Naive thymus-derived CD4-positive, alpha-beta T cell (primary cell): ENCODE results near the gene CPNE6. TPM values are rescaled to one million over a fixed set of nuclear protein-coding genes. Genes with fewer than 3 reads are reported as not detected.

Experiments used
- ATAC-seq: fragments of 150-1000 bp; cut with Tn5 transposase; 2 replicates; pipeline ENCODE4 v1.10.0; 2021; ENCODE audit warnings: mild to moderate bottlenecking, moderate library complexity
- CTCF ChIA-PET: fragments of 350-600 bp; sonication (Branson Sonifier 250); formaldehyde crosslinking; loops from one replicate; lab custom pipeline; 2021; ENCODE audit warnings: antibody characterized with exemption; lab: Charles Lee
- POLR2A ChIA-PET: fragments of 350-600 bp; sonication (Branson Sonifier 250); formaldehyde crosslinking; loops from one replicate; lab custom pipeline; 2021; ENCODE audit warnings: antibody characterized with exemption, inconsistent platforms; lab: Charles Lee
- DNase-seq, 9 donors: peaks; one replicate each; pipeline versions ENCODE4 v3.0.0 to v3.0.0-alpha.2; 2020 to 2022; ENCODE audit warnings: mixed read lengths in 1 of 9
- H3K27ac ChIP-seq: one replicate; pipeline ENCODE4 v1.7.0; 2013; ENCODE audit warnings: mild to moderate bottlenecking, low read depth, low read length, moderate library complexity
- H3K27me3 ChIP-seq, 2 donors: one replicate each; pipeline ENCODE4 v1.7.0; 2013; ENCODE audit warnings: low read length in 2 of 2, mild to moderate bottlenecking in 2 of 2, moderate library complexity in 2 of 2; ENCODE audit not compliant: control insufficient read depth in 2 of 2, insufficient read depth in 2 of 2
- H3K36me3 ChIP-seq, 3 experiments: 1 replicate in 2 of 3; 2 replicates in 1 of 3; pipeline ENCODE4 v1.7.0; 2013; ENCODE audit warnings: low read length in 3 of 3, mild to moderate bottlenecking in 3 of 3, moderate library complexity in 1 of 3; ENCODE audit not compliant: insufficient read depth in 3 of 3, control insufficient read depth in 2 of 3
- H3K4me1 ChIP-seq, 2 donors: one replicate each; pipeline ENCODE4 v1.7.0; 2013; ENCODE audit warnings: low read length in 2 of 2, mild to moderate bottlenecking in 2 of 2, moderate library complexity in 1 of 2; ENCODE audit not compliant: control insufficient read depth in 2 of 2, insufficient read depth in 2 of 2
- H3K4me3 ChIP-seq: 2 replicates; pipeline ENCODE4 v1.7.0; 2013; ENCODE audit warnings: mild to moderate bottlenecking, low read length
- H3K9me3 ChIP-seq, 3 experiments: 1 replicate in 2 of 3; 2 replicates in 1 of 3; pipeline ENCODE4 v1.7.0; 2013; ENCODE audit warnings: low read length in 3 of 3; ENCODE audit not compliant: control insufficient read depth in 2 of 3
- H3K27ac Mint-ChIP-seq, 9 donors: one replicate each; pipeline ENCODE4 v1.8.0; 2020 to 2022; ENCODE audit warnings: mixed read lengths in 9 of 9, mild to moderate bottlenecking in 8 of 9, moderate library complexity in 5 of 9, inconsistent platforms in 2 of 9
- H3K27me3 Mint-ChIP-seq, 5 donors: one replicate each; pipeline ENCODE4 v1.8.0; 2021 to 2022; ENCODE audit warnings: mixed read lengths in 5 of 5, mild to moderate bottlenecking in 1 of 5
- H3K36me3 Mint-ChIP-seq, 5 donors: one replicate each; pipeline ENCODE4 v1.8.0; 2020 to 2022; ENCODE audit warnings: mixed read lengths in 5 of 5, mild to moderate bottlenecking in 3 of 5, inconsistent platforms in 1 of 5
- H3K4me1 Mint-ChIP-seq, 7 donors: one replicate each; pipeline ENCODE4 v1.8.0; 2020 to 2022; ENCODE audit warnings: mixed read lengths in 7 of 7, mild to moderate bottlenecking in 3 of 7, inconsistent platforms in 1 of 7
- H3K4me3 Mint-ChIP-seq, 10 donors: one replicate each; pipeline ENCODE4 v1.8.0; 2020 to 2022; ENCODE audit warnings: mild to moderate bottlenecking in 10 of 10, mixed read lengths in 10 of 10, moderate library complexity in 6 of 10, inconsistent platforms in 2 of 10
- H3K9me3 Mint-ChIP-seq, 11 donors: one replicate each; pipeline ENCODE4 v1.8.0; 2020 to 2022; ENCODE audit warnings: mixed read lengths in 11 of 11, mild to moderate bottlenecking in 4 of 11, inconsistent platforms in 1 of 11, moderate library complexity in 1 of 11
- intact Hi-C, 2 donors: fragments of 100-400 bp; cut with micrococcal nuclease; formaldehyde crosslinking; loops; one replicate each; pipeline ENCODE4 v1.15.1; 2023
- polyA plus RNA-seq, 2 donors: library from polyadenylated mRNA; unstranded; fragments of 300-500 nt; fragmentation: Illumina TruSeq; gene quantifications; one replicate each; pipeline ENCODE4 v1.2.3, GENCODE V29; 2021
- total RNA-seq, 6 experiments: library from RNA in 5 of 6; stranded (reverse) in 5 of 6; gene quantifications; 1 replicate in 5 of 6; 2 replicates in 1 of 6; pipeline ENCODE4 v1.2.3 and lab custom pipeline; 2021 to 2026

The CPNE6 gene
- total and polyA plus RNA-seq, 7 experiments from 2014 or later: 0.12 TPM; not detected in 6

DNA sequence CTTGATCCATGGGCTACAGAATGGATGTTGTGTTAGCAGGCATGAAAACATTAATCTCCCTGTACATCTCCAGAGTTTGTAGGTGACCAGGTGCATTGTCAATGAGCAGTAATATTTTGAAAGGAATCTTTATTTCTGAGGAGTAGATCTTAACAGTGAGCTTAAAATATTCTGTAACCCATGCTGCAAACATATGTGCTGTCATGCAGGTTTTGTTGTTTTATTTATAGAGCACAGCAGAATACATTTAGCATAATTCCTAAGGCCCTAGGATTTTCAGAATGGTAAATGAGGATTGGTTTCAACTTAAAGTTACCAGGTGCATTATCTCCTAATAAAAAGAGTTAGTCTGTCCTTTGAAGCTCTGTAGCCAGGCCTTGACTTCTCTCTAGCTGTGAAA, 55.6 kb downstream of the CPNE6 start:
- ATAC-seq (no peak), DNase-seq (no peak)
- Mint-ChIP-seq H3K27ac (peak overlapping the region in 2 of 9 donors; percentile 21 to 36), H3K4me3 (no peak overlapping the region), H3K9me3 (peaks cover 0 to 1% (median 0%) of the 10 kb centered on the region in 11 donors), H3K4me1 (peaks cover 4 to 14% (median 9%) of the 10 kb centered on the region in 7 donors), H3K27me3 (no peaks in the 10 kb centered on the region), H3K36me3 (peaks cover 0 to 21% (median 10%) of the 10 kb centered on the region in 5 donors)
- intact Hi-C loops: loop anchor here in 1 of 2 donors (1.0 kb wide), 1 partner anchor 9 kb away; the partner anchor contains the start of gene PSME1
- Histone ChIP-seq H3K9me3 (no peaks in the 10 kb centered on the region), H3K4me3 (no peak overlapping the region), H3K27ac (no peak overlapping the region), H3K4me1 (peaks cover 0 to 5% of the 10 kb centered on the region in 2 donors), H3K27me3 (no peaks in the 10 kb centered on the region), H3K36me3 (peaks cover 0 to 28% (median 12%) of the 10 kb centered on the region in 3 experiments)
- ChIA-PET POLR2A (interaction anchor here (0.6 to 15.5 kb wide), 4 partner anchors 9 to 28 kb away, joined by 3 to 298 read pairs (median 3); partner anchors contain the start of genes DCAF11, EMC9, FITM1 and NRL), CTCF (no interaction called here)

DNA sequence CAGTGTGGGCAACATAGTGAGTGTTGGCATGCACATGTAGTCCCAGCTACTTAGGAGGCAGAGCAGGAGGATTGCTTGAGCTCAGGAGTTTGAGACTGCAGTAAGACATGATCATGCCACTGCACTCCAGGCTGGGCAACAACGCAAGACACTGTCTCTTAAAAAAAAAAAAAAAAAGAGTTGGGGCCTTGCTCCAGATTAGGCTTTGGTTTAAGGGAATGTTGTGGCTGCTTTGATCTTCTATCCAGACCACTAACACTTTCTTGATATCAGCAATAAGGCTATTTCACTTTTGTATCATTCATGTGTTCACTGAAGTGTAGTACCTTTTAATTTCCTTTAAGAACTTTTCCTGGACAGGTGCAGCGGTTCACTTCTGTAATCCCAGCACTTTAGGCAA, 56.3 kb downstream of the CPNE6 start:
- POLR2A ChIA-PET: interaction anchor here (15.5 kb wide), 1 partner anchor 8 kb away, joined by 298 read pairs; the partner anchor contains the start of genes EMC9, FITM1 and PSME1

More for the DNA sequence above, 56.3 kb downstream of the CPNE6 start:
- DNase-seq (no peak), ATAC-seq (no peak)
- peaks cover 9 to 21% (median 16%) of the 10 kb centered on the region in 7 donors for H3K4me1 Mint-ChIP-seq
- intact Hi-C loops: loop anchor here in 1 of 2 donors (1.0 kb wide), 1 partner anchor 9 kb away; the partner anchor contains the start of gene PSME1
- H3K36me3 Mint-ChIP-seq: peaks cover 0 to 18% (median 7%) of the 10 kb centered on the region in 5 donors
- H3K4me3 Mint-ChIP-seq: no peak overlapping the region
- Histone ChIP-seq H3K27ac (no peak overlapping the region), H3K27me3 (no peaks in the 10 kb centered on the region), H3K4me1 (peaks cover 0 to 12% of the 10 kb centered on the region in 2 donors), H3K36me3 (peaks cover 0 to 20% (median 11%) of the 10 kb centered on the region in 3 experiments), H3K4me3 (no peak overlapping the region), H3K9me3 (no peaks in the 10 kb centered on the region)
- CTCF ChIA-PET: interaction anchor here (0.7 kb wide), 1 partner anchor 19 kb away, joined by 3 read pairs; no protein-coding TSS in a partner anchor
- peaks cover 0 to 4% (median 0%) of the 10 kb centered on the region in 11 donors for H3K9me3 Mint-ChIP-seq
- peak overlapping the region in 3 of 9 donors; percentile 15 to 36 (median 21) for H3K27ac Mint-ChIP-seq
- no peaks in the 10 kb centered on the region for H3K27me3 Mint-ChIP-seq

Other genes with a start within 250 kb of the CPNE6 start
- 10 to 100 TPM in 4 of 5 experiments, 1 to 10 TPM in 1; 7.8 to 19.9 (median 17.5) TPM for gene DHRS4, start 117.8 kb upstream of the CPNE6 start, total RNA-seq
- 10 to 100 TPM; 30.1 to 31.8 TPM for gene DHRS4, start 117.8 kb upstream of the CPNE6 start, polyA plus RNA-seq
- gene DHRS4L2, start 82.6 kb upstream of the CPNE6 start, total RNA-seq: 10 to 100 TPM; 11.0 to 25.7 (median 16.8) TPM
- gene DHRS4L2, start 82.6 kb upstream of the CPNE6 start, polyA plus RNA-seq: 10 to 100 TPM; 11.7 to 21.0 TPM
- 1 to 10 TPM in 2 of 5 experiments, under 1 TPM in 3; 0.08 to 1.7 (median 0.27) TPM for gene CARMIL3, start 19.6 kb upstream of the CPNE6 start, total RNA-seq
- gene CARMIL3, start 19.6 kb upstream of the CPNE6 start, polyA plus RNA-seq: not detected
- gene PCK2, start 22.7 kb downstream of the CPNE6 start, total RNA-seq: 10 to 100 TPM in 4 of 5 experiments, 1 to 10 TPM in 1; 9.1 to 56.2 (median 14.4) TPM
- 10 to 100 TPM in 1 of 2 donors, 1 to 10 TPM in 1; 7.2 to 14.5 TPM for gene PCK2, start 22.7 kb downstream of the CPNE6 start, polyA plus RNA-seq
- gene DCAF11, start 43.2 kb downstream of the CPNE6 start, total RNA-seq: 10 to 100 TPM; 71.9 to 90.1 (median 83.3) TPM
- gene DCAF11, start 43.2 kb downstream of the CPNE6 start, polyA plus RNA-seq: 10 to 100 TPM; 69.1 to 97.0 TPM
- gene NRL, start 43.4 kb downstream of the CPNE6 start, total RNA-seq: 1 to 10 TPM; 2.1 to 4.5 (median 3.8) TPM
- 1 to 10 TPM; 2.2 to 2.6 TPM for gene NRL, start 43.4 kb downstream of the CPNE6 start, polyA plus RNA-seq
- gene FITM1, start 59.1 kb downstream of the CPNE6 start, total RNA-seq: 1 to 10 TPM; 1.8 to 4.3 (median 2.0) TPM
- 1 to 10 TPM in 1 of 2 donors, under 1 TPM in 1; 0.48 to 1.2 TPM for gene FITM1, start 59.1 kb downstream of the CPNE6 start, polyA plus RNA-seq
- 100 to 1,000 TPM; 189 to 583 (median 202) TPM for gene PSME1, start 64.6 kb downstream of the CPNE6 start, total RNA-seq
- 100 to 1,000 TPM; 698 to 703 TPM for gene PSME1, start 64.6 kb downstream of the CPNE6 start, polyA plus RNA-seq
- 10 to 100 TPM in 4 of 5 experiments, 1 to 10 TPM in 1; 9.0 to 25.5 (median 22.3) TPM for gene EMC9, start 70.0 kb downstream of the CPNE6 start, total RNA-seq
- 10 to 100 TPM in 1 of 2 donors, 1 to 10 TPM in 1; 9.6 to 12.4 TPM for gene EMC9, start 70.0 kb downstream of the CPNE6 start, polyA plus RNA-seq
- gene PSME2, start 75.0 kb downstream of the CPNE6 start, total RNA-seq: 100 to 1,000 TPM; 120 to 777 (median 143) TPM
- 100 to 1,000 TPM; 402 to 435 TPM for gene PSME2, start 75.0 kb downstream of the CPNE6 start, polyA plus RNA-seq
- 100 to 1,000 TPM in 1 of 5 experiments, 10 to 100 TPM in 4; 64.0 to 151 (median 95.4) TPM for gene RNF31, start 75.9 kb downstream of the CPNE6 start, total RNA-seq
- gene RNF31, start 75.9 kb downstream of the CPNE6 start, polyA plus RNA-seq: 10 to 100 TPM; 40.9 to 48.1 TPM
- gene IRF9, start 89.7 kb downstream of the CPNE6 start, total RNA-seq: 100 to 1,000 TPM; 133 to 337 (median 189) TPM
- 100 to 1,000 TPM in 1 of 2 donors, 10 to 100 TPM in 1; 73.3 to 110 TPM for gene IRF9, start 89.7 kb downstream of the CPNE6 start, polyA plus RNA-seq
- gene REC8, start 100.5 kb downstream of the CPNE6 start, total RNA-seq: 10 to 100 TPM; 20.3 to 80.5 (median 68.6) TPM
- gene REC8, start 100.5 kb downstream of the CPNE6 start, polyA plus RNA-seq: 10 to 100 TPM in 1 of 2 donors, 1 to 10 TPM in 1; 4.4 to 10.7 TPM
- 10 to 100 TPM; 21.5 to 45.2 (median 42.2) TPM for gene IPO4, start 117.3 kb downstream of the CPNE6 start, total RNA-seq
- 10 to 100 TPM; 17.5 to 36.2 TPM for gene IPO4, start 117.3 kb downstream of the CPNE6 start, polyA plus RNA-seq
- 10 to 100 TPM; 16.2 to 40.5 (median 19.2) TPM for gene TM9SF1, start 123.9 kb downstream of the CPNE6 start, total RNA-seq
- gene TM9SF1, start 123.9 kb downstream of the CPNE6 start, polyA plus RNA-seq: 10 to 100 TPM; 32.1 to 34.4 TPM
- 1 to 10 TPM in 2 of 5 experiments, under 1 TPM in 2, not detected in 1; 0.22 to 1.9 (median 1.1) TPM for gene TSSK4, start 134.1 kb downstream of the CPNE6 start, total RNA-seq
- gene TSSK4, start 134.1 kb downstream of the CPNE6 start, polyA plus RNA-seq: 1 to 10 TPM; 1.0 to 1.4 TPM
- gene CHMP4A, start 141.9 kb downstream of the CPNE6 start, total RNA-seq: 100 to 1,000 TPM in 1 of 5 experiments, 10 to 100 TPM in 4; 79.1 to 101 (median 85.7) TPM
- gene CHMP4A, start 141.9 kb downstream of the CPNE6 start, polyA plus RNA-seq: 100 to 1,000 TPM; 121 to 140 TPM
- gene MDP1, start 144.5 kb downstream of the CPNE6 start, total RNA-seq: 10 to 100 TPM in 3 of 5 experiments, 1 to 10 TPM in 2; 5.5 to 18.5 (median 14.2) TPM
- gene MDP1, start 144.5 kb downstream of the CPNE6 start, polyA plus RNA-seq: 10 to 100 TPM; 33.1 to 36.4 TPM
- gene NEDD8, start 160.8 kb downstream of the CPNE6 start, total RNA-seq: 100 to 1,000 TPM in 3 of 5 experiments, 10 to 100 TPM in 2; 73.5 to 175 (median 106) TPM
- 100 to 1,000 TPM; 254 to 340 TPM for gene NEDD8, start 160.8 kb downstream of the CPNE6 start, polyA plus RNA-seq
- gene GMPR2, start 161.4 kb downstream of the CPNE6 start, total RNA-seq: 10 to 100 TPM; 38.2 to 91.6 (median 69.5) TPM
- gene GMPR2, start 161.4 kb downstream of the CPNE6 start, polyA plus RNA-seq: 100 to 1,000 TPM in 1 of 2 donors, 10 to 100 TPM in 1; 99.9 to 107 TPM
- 100 to 1,000 TPM; 133 to 150 (median 139) TPM for gene TINF2, start 171.1 kb downstream of the CPNE6 start, total RNA-seq
- 100 to 1,000 TPM; 143 to 186 TPM for gene TINF2, start 171.1 kb downstream of the CPNE6 start, polyA plus RNA-seq
- 10 to 100 TPM in 1 of 5 experiments, 1 to 10 TPM in 4; 4.8 to 12.9 (median 7.1) TPM for gene TGM1, start 191.6 kb downstream of the CPNE6 start, total RNA-seq
- gene TGM1, start 191.6 kb downstream of the CPNE6 start, polyA plus RNA-seq: not detected
- 10 to 100 TPM; 49.7 to 76.5 (median 55.5) TPM for gene RABGGTA, start 200.0 kb downstream of the CPNE6 start, total RNA-seq
- 10 to 100 TPM; 17.9 to 36.3 TPM for gene RABGGTA, start 200.0 kb downstream of the CPNE6 start, polyA plus RNA-seq
- 10 to 100 TPM; 25.2 to 37.0 (median 33.3) TPM for gene DHRS1, start 228.2 kb downstream of the CPNE6 start, total RNA-seq
- 10 to 100 TPM; 21.3 to 38.4 TPM for gene DHRS1, start 228.2 kb downstream of the CPNE6 start, polyA plus RNA-seq
- 10 to 100 TPM; 22.7 to 39.5 (median 29.8) TPM for gene NOP9, start 228.3 kb downstream of the CPNE6 start, total RNA-seq
- gene NOP9, start 228.3 kb downstream of the CPNE6 start, polyA plus RNA-seq: 1 to 10 TPM; 1.7 to 1.8 TPM
- 10 to 100 TPM; 16.4 to 31.5 (median 22.7) TPM for gene CIDEB, start 236.4 kb downstream of the CPNE6 start, total RNA-seq
- 10 to 100 TPM; 18.7 to 19.3 TPM for gene CIDEB, start 236.4 kb downstream of the CPNE6 start, polyA plus RNA-seq
- 10 to 100 TPM; 13.9 to 26.8 (median 17.5) TPM for gene LTB4R2, start 238.6 kb downstream of the CPNE6 start, total RNA-seq
- gene LTB4R2, start 238.6 kb downstream of the CPNE6 start, polyA plus RNA-seq: 1 to 10 TPM; 2.1 to 2.7 TPM
- 10 to 100 TPM; 14.1 to 28.8 (median 26.3) TPM for gene LTB4R, start 239.9 kb downstream of the CPNE6 start, total RNA-seq
- 1 to 10 TPM; 9.1 to 9.4 TPM for gene LTB4R, start 239.9 kb downstream of the CPNE6 start, polyA plus RNA-seq